Hepatocyte (in vitro differentiated cells): ENCODE results near the gene MMP12. TPM values are rescaled to one million over a fixed set of nuclear protein-coding genes. Genes with fewer than 3 reads are reported as not detected.

Experiments used
- DNase-seq: peaks from one replicate; pipeline ENCODE4 v3.0.0-alpha.2; 2016; ENCODE audit warnings: low spot score
- H2AFZ ChIP-seq: fragments of 200-600 bp; sonication (generic); 2 replicates; pipeline ENCODE4 v1.6.0; 2016; ENCODE audit warnings: antibody characterized with exemption, mild to moderate bottlenecking
- H3K27ac ChIP-seq: fragments of 200-600 bp; sonication (generic); 2 replicates; pipeline ENCODE4 v1.5.1; 2016; ENCODE audit warnings: mild to moderate bottlenecking
- H3K27me3 ChIP-seq: fragments of 200-600 bp; sonication (generic); 2 replicates; pipeline ENCODE4 v1.6.1; 2016
- H3K36me3 ChIP-seq: fragments of 200-600 bp; sonication (generic); replicated peaks from 2 replicates; pipeline ENCODE4 v1.5.1; 2016; ENCODE audit warnings: low read depth; ENCODE audit not compliant: insufficient read depth
- H3K4me1 ChIP-seq: fragments of 200-600 bp; sonication (generic); 2 replicates; pipeline ENCODE4 v1.5.1; 2016; ENCODE audit warnings: mild to moderate bottlenecking, moderate library complexity; ENCODE audit not compliant: insufficient read depth
- H3K4me2 ChIP-seq: fragments of 200-600 bp; sonication (generic); 2 replicates; pipeline ENCODE4 v1.6.0; 2016
- H3K4me3 ChIP-seq: fragments of 200-600 bp; sonication (generic); 2 replicates; pipeline ENCODE4 v1.5.1; 2016; ENCODE audit warnings: mild to moderate bottlenecking
- H3K79me2 ChIP-seq: fragments of 200-600 bp; sonication (generic); 2 replicates; pipeline ENCODE4 v1.6.0; 2017; ENCODE audit warnings: mild to moderate bottlenecking
- H3K9me2 ChIP-seq: fragments of 200-600 bp; sonication (generic); replicated peaks from 2 replicates; pipeline ENCODE4 v1.6.0; 2017; ENCODE audit warnings: mild to moderate bottlenecking; ENCODE audit not compliant: insufficient read depth
- H3K9me3 ChIP-seq: fragments of 200-600 bp; sonication (generic); 2 replicates; pipeline ENCODE4 v1.5.1; 2016; ENCODE audit warnings: low read depth, mild to moderate bottlenecking
- H4K20me1 ChIP-seq: fragments of 200-600 bp; sonication (generic); 2 replicates; pipeline ENCODE4 v1.6.0; 2016; ENCODE audit warnings: mild to moderate bottlenecking; ENCODE audit not compliant: insufficient read depth, poor library complexity, severe bottlenecking
- EZH2 ChIP-seq: fragments of 200-600 bp; sonication (generic); IDR thresholded peaks from 2 replicates; pipeline ENCODE4 v1.6.1; 2016; ENCODE audit warnings: antibody characterized with exemption, mild to moderate bottlenecking, borderline replicate concordance
- EZH2phosphoT487 ChIP-seq: fragments of 200-600 bp; sonication (generic); IDR thresholded peaks from one replicate; pipeline ENCODE4 v1.6.1; 2018; ENCODE audit warnings: antibody characterized with exemption, mild to moderate bottlenecking, low read depth, moderate library complexity; ENCODE audit not compliant: unreplicated experiment, severe bottlenecking
- WGBS: methylation state at CpG from one replicate; pipeline ENCODE4 v1.1.6; 2016; ENCODE audit warnings: low lambda C conversion rate; ENCODE audit errors: missing lambda C conversion rate; 5-methylcytosine and 5-hydroxymethylcytosine counted together
- polyA plus RNA-seq: library from polyadenylated mRNA; unstranded; fragments of >200 nt; fragmentation: Nextera tagmentation; extraction: Ambion mirVana; gene quantifications from 2 replicates; pipeline ENCODE4 v1.2.1, GENCODE V29; 2016
- total RNA-seq: library from RNA; depleted of rRNA; stranded (reverse); fragments of >200 nt; gene quantifications from 2 replicates; pipeline ENCODE4 v1.2.3, GENCODE V29; 2014
- TF ChIP-seq, protein P1 (sequence below): fragments of 200-600 bp; sonication (generic); IDR thresholded peaks from 2 replicates; pipeline ENCODE4 v1.5.1; 2016; ENCODE audit warnings: antibody characterized with exemption, mild to moderate bottlenecking; ENCODE audit not compliant: poor library complexity

The MMP12 gene
- total and polyA plus RNA-seq, 2 experiments from 2014 or later: 0.57 to 0.60 TPM

DNA sequence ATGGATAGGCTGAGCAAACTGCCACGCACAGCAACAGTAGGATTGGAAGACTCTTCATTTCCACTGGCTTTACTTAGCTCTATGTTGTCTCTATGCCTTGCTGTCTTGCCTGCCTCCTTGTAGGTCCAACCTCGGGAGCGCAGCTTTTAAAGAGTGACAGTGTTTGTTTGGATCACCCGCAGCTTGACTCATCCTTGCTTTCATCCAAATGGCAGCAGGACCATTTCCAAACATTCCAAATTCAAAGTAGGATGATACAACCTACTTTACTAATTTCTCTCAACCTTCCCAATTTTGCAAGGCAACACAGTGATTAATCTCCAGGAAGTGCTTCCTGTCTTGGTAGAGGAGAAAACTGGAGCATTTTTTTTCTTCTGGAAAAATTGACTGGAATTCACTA is 31.3 kb downstream of the MMP12 start, which contains the start of gene MMP3:
Gene MMP3, minus strand, starts transcription at position 121 of the 400 bp plus-strand sequence. Its CDS starts 63 bp downstream, at position 58.
- no peaks in the 10 kb centered on the region for H3K36me3 ChIP-seq
- H3K4me2 ChIP-seq: no peak within 1 kb of the TSS
- no peak for DNase-seq
- H3K4me1 ChIP-seq: no peaks in the 10 kb centered on the region
- TF ChIP-seq EZH2: no peak
- H3K27me3 ChIP-seq: no peaks in the 10 kb centered on the region
- H3K4me3 ChIP-seq: no peak within 1 kb of the TSS
- no peaks in the 10 kb centered on the region for H3K79me2 ChIP-seq
- no peaks in the 10 kb centered on the region for H3K9me3 ChIP-seq
- WGBS: 85% methylated on average over 4 of the region's 4 CpGs
- no peaks in the 10 kb centered on the region for H4K20me1 ChIP-seq
- H3K27ac ChIP-seq: no peak within 1 kb of the TSS
- H2AFZ ChIP-seq: no peak within 1 kb of the TSS
- no peaks in the 10 kb centered on the region for H3K9me2 ChIP-seq

DNA sequence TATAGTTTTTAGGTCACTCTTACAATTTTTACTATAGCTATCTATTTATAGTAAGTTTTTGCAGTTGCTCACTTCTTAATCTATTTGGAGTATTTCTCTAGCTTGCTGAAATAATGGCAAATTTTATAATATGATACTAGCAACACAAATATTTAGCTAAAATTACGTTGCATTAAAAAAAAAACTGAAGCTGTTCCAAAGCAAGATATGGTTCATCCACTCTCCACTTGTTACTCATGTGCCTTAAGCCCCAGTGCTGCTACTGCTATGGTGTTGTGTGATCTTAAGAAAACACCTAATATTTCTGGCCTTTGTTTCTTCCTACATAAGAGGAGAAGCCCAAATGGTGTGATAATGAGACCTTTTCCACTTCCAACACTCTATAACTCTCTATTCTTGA is 31.9 kb downstream of the MMP12 start:
- 76% methylated on average over 1 of the region's 1 CpG for WGBS
- Histone ChIP-seq H4K20me1 (no peaks in the 10 kb centered on the region), H3K4me1 (no peaks in the 10 kb centered on the region), H2AFZ (no peak overlapping the region), H3K4me2 (no peak overlapping the region), H3K36me3 (no peaks in the 10 kb centered on the region), H3K27ac (no peak overlapping the region), H3K27me3 (no peaks in the 10 kb centered on the region), H3K9me2 (no peaks in the 10 kb centered on the region), H3K4me3 (no peak overlapping the region), H3K9me3 (no peaks in the 10 kb centered on the region), H3K79me2 (no peaks in the 10 kb centered on the region)
- DNase-seq: no peak
- no peak for TF ChIP-seq EZH2
- TF ChIP-seq, protein P1, sequence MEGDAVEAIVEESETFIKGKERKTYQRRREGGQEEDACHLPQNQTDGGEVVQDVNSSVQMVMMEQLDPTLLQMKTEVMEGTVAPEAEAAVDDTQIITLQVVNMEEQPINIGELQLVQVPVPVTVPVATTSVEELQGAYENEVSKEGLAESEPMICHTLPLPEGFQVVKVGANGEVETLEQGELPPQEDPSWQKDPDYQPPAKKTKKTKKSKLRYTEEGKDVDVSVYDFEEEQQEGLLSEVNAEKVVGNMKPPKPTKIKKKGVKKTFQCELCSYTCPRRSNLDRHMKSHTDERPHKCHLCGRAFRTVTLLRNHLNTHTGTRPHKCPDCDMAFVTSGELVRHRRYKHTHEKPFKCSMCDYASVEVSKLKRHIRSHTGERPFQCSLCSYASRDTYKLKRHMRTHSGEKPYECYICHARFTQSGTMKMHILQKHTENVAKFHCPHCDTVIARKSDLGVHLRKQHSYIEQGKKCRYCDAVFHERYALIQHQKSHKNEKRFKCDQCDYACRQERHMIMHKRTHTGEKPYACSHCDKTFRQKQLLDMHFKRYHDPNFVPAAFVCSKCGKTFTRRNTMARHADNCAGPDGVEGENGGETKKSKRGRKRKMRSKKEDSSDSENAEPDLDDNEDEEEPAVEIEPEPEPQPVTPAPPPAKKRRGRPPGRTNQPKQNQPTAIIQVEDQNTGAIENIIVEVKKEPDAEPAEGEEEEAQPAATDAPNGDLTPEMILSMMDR: no peak
- no peak for TF ChIP-seq EZH2phosphoT487

DNA sequence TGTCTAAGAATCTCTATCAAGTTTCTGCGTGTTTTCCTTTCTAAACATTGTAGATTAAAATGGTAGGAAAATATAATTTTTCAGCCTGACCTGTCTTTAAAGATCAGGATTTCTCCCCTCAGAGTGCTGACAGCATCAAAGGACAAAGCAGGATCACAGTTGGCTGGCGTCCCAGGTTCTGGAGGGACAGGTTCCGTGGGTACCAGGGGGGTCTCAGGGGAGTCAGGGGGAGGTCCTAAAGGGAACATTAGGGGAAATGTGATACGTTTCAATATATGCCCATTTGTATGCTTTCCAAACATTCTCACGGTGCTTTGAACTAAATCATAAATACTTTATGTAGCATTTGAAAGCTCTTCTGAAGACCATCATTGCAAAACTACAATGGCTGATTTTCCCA is 34.8 kb downstream of the MMP12 start:
- Histone ChIP-seq H3K4me1 (peaks cover 10% of the 10 kb centered on the region), H4K20me1 (no peaks in the 10 kb centered on the region), H3K4me2 (no peak overlapping the region), H3K9me3 (no peaks in the 10 kb centered on the region), H3K27me3 (no peaks in the 10 kb centered on the region), H3K36me3 (no peaks in the 10 kb centered on the region), H3K27ac (no peak overlapping the region), H3K4me3 (no peak overlapping the region), H3K79me2 (no peaks in the 10 kb centered on the region), H2AFZ (no peak overlapping the region), H3K9me2 (no peaks in the 10 kb centered on the region)
- 72% methylated on average over 5 of the region's 5 CpGs for WGBS
- TF ChIP-seq, protein P1: no peak
- no peak for TF ChIP-seq EZH2phosphoT487
- no peak for TF ChIP-seq EZH2
- no peak for DNase-seq

DNA sequence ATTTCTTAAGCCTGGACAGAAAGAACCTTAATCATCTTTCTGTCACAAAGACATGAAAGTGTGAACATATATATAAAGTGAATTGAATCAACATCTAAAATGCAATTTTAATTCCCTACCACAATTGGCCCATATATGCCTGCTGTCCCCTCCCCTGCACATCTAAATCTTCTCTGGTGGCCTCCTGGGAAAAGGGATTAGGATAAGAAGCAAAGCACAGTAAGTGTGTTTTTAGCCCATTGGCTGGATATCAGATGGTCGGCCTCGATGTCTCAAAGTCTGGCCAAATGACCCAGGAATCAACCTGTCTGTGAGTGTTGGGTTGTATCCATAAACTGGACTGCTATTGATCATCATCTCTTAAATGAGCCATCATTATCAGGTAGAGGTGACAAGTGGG is 37.1 kb downstream of the MMP12 start:
- 94% methylated on average over 2 of the region's 2 CpGs for WGBS
- Histone ChIP-seq H3K27ac (no peak overlapping the region), H2AFZ (no peak overlapping the region), H3K27me3 (no peaks in the 10 kb centered on the region), H3K4me2 (no peak overlapping the region), H3K4me1 (peaks cover 10% of the 10 kb centered on the region), H3K79me2 (no peaks in the 10 kb centered on the region), H3K9me3 (no peaks in the 10 kb centered on the region), H4K20me1 (no peaks in the 10 kb centered on the region), H3K36me3 (no peaks in the 10 kb centered on the region), H3K9me2 (no peaks in the 10 kb centered on the region), H3K4me3 (no peak overlapping the region)
- DNase-seq: no peak
- TF ChIP-seq EZH2 (no peak), EZH2phosphoT487 (no peak)
- TF ChIP-seq, protein P1: no peak
